ENCODE results near the gene KIF3B. TPM values are rescaled to one million over a fixed set of nuclear protein-coding genes. Genes with fewer than 3 reads are reported as not detected.

The KIF3B gene
- total and polyA plus RNA-seq, 2 of the 13 experiments (the other 11 are each of a cell fraction or from before 2014, with no cell fraction given) = 23.6 to 28.8 TPM

GRCh38 chr20:32353848-32354496 lies 76.5 kb downstream of the KIF3B start (continued):
- no peak for TF ChIP-seq CENPT (CRISPR knock-in tag; IDR thresholded peaks at IDR 0.05; ENCODE audit: low read depth)
- 0 out of 2 replicates have a peak, but pooled peaks have one; percentile 8 for TF ChIP-seq TBX2 (CRISPR knock-in tag; IDR thresholded peaks at IDR 0.05; ENCODE audit: borderline replicate concordance)
- 0 out of 2 replicates have a peak, but pooled peaks have one; percentile 35 for TF ChIP-seq ZNF292 (CRISPR knock-in tag; IDR thresholded peaks at IDR 0.05; ENCODE audit: borderline replicate concordance, low read depth)
- TF ChIP-seq TEF (CRISPR knock-in tag; IDR thresholded peaks at IDR 0.05) = no peak
- TF ChIP-seq, protein P1, sequence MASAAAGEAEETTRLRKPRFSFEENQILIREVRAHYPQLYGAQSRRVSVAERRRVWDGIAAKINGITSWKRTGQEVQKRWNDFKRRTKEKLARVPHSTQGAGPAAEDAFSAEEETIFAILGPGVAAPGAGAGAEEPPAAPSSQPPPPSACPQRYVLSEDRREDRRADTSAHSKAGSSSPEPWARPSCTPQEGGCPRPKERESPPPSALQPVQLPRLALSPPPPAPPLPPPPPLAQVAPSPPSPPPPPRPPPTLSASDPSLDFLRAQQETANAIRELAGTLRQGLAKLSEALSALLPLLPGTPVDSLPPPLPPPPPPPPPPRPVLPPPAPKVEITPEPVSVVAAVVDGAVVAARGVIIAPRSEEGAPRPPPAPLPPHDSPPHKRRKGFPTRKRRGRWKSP (CRISPR knock-in tag; IDR thresholded peaks at IDR 0.05) = no peak
- TF ChIP-seq, protein P2, sequence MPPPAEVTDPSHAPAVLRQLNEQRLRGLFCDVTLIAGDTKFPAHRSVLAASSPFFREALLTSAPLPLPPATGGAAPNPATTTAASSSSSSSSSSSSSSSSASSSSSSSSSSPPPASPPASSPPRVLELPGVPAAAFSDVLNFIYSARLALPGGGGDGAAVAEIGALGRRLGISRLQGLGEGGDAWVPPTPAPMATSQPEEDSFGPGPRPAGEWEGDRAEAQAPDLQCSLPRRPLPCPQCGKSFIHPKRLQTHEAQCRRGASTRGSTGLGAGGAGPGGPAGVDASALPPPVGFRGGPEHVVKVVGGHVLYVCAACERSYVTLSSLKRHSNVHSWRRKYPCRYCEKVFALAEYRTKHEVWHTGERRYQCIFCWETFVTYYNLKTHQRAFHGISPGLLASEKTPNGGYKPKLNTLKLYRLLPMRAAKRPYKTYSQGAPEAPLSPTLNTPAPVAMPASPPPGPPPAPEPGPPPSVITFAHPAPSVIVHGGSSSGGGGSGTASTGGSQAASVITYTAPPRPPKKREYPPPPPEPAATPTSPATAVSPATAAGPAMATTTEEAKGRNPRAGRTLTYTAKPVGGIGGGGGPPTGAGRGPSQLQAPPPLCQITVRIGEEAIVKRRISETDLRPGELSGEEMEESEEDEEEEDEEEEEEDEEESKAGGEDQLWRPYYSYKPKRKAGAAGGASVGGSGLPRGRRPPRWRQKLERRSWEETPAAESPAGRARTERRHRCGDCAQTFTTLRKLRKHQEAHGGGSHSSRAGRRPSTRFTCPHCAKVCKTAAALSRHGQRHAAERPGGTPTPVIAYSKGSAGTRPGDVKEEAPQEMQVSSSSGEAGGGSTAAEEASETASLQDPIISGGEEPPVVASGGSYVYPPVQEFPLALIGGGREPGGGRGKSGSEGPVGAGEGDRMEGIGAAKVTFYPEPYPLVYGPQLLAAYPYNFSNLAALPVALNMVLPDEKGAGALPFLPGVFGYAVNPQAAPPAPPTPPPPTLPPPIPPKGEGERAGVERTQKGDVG (CRISPR knock-in tag; IDR thresholded peaks at IDR 0.05; ENCODE audit: borderline replicate concordance) = 0 out of 2 replicates have a peak, but pooled peaks have one; percentile 11
